IMR-90 (cell line): ENCODE data around the gene ICAM2.

Experiments used
- CEBPB ChIP-seq: IDR thresholded peaks from 2 replicates; pipeline ENCODE4 v1.6.1; 2012; ENCODE audit warnings: low read depth, low read length, improper control_type of control experiment
- MAFK ChIP-seq: IDR thresholded peaks from 2 replicates; pipeline ENCODE4 v1.6.1; 2012; ENCODE audit warnings: low read depth, low read length, improper control_type of control experiment
- RAD21 ChIP-seq: IDR thresholded peaks from 2 replicates; pipeline ENCODE4 v1.6.1; 2012; ENCODE audit warnings: low read length, improper control_type of control experiment
- USF2 ChIP-seq: fragments of 150-350 bp; IDR thresholded peaks from 2 replicates; pipeline ENCODE4 v1.6.1; 2017; ENCODE audit warnings: mild to moderate bottlenecking, antibody characterized with exemption, low read length, low read depth
- TF ChIP-seq, protein P1 (sequence below): conservative IDR thresholded peaks from 2 replicates; pipeline ENCODE4 v1.5.1; 2012; ENCODE audit warnings: mild to moderate bottlenecking, low read depth, low read length, improper control_type of control experiment

DNA sequence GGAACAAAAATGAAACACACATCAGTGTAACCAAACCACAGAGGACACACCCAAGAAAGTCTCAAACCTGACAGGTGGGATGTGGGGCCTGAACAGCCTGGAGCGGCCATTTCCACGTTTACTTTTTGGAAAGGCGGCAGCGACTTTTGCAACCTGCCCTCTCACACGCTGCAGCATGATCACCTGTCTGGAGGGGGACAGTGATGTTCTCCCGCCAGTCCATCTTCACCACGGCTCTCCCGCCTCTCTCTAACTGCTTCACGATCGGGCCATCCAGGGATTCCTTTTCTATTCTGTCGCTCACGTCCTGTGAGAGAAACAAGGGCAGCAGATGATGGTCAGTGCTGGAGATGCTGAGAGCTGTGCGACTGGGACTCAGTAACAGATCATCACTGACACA, 24.7 kb upstream of the ICAM2 start:
- TF ChIP-seq, protein P1, sequence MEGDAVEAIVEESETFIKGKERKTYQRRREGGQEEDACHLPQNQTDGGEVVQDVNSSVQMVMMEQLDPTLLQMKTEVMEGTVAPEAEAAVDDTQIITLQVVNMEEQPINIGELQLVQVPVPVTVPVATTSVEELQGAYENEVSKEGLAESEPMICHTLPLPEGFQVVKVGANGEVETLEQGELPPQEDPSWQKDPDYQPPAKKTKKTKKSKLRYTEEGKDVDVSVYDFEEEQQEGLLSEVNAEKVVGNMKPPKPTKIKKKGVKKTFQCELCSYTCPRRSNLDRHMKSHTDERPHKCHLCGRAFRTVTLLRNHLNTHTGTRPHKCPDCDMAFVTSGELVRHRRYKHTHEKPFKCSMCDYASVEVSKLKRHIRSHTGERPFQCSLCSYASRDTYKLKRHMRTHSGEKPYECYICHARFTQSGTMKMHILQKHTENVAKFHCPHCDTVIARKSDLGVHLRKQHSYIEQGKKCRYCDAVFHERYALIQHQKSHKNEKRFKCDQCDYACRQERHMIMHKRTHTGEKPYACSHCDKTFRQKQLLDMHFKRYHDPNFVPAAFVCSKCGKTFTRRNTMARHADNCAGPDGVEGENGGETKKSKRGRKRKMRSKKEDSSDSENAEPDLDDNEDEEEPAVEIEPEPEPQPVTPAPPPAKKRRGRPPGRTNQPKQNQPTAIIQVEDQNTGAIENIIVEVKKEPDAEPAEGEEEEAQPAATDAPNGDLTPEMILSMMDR = no peak
- TF ChIP-seq USF2 (no peak), MAFK (no peak), RAD21 (no peak), CEBPB (no peak)
